Endothelial cell of umbilical vein (primary cell): ENCODE data around the gene ZDHHC24. TPM values are rescaled to one million over a fixed set of nuclear protein-coding genes. Genes with fewer than 3 reads are reported as not detected.

Experiments used
- BruUV-seq: library from RNA; stranded (reverse); fragments of 400-500 nt; replicated peaks from 2 replicates; lab custom pipeline; 2021; lab: Mats Ljungman, UMichigan
- CTCF ChIA-PET: fragments of 300-600, 350-600 bp; sonication (Branson Sonifier 250); formaldehyde crosslinking; loops from one replicate; lab custom pipeline; 2021; ENCODE audit warnings: antibody characterized with exemption, inconsistent platforms; lab: Charles Lee
- POLR2A ChIA-PET: fragments of 300-600, 350-600 bp; sonication (Branson Sonifier 250); formaldehyde crosslinking; loops from one replicate; lab custom pipeline; 2021; ENCODE audit warnings: antibody characterized with exemption, inconsistent platforms; lab: Charles Lee
- DNase-seq: peaks from one replicate; pipeline ENCODE4 v3.0.0-alpha.2; 2011; ENCODE audit warnings: low read depth, low spot score
- FAIRE-seq: peaks from 2 replicates; lab custom pipeline; 2011; peaks lifted over from hg19 to GRCh38; lab: Jason Lieb, UNC
- H2AFZ ChIP-seq: 2 replicates; pipeline ENCODE4 v1.6.0; 2012; ENCODE audit warnings: low read depth, low read length, control low read depth, inconsistent platforms
- H3K27ac ChIP-seq: 2 replicates; pipeline ENCODE4 v1.5.1; 2011; ENCODE audit warnings: low read depth, mild to moderate bottlenecking, control low read depth, low read length, moderate library complexity; ENCODE audit not compliant: insufficient read depth
- H3K27me3 ChIP-seq, 2 experiments: 2 replicates each; pipeline versions ENCODE4 v1.6.0 to v1.6.1; 2011; ENCODE audit warnings: low read length in 2 of 2, mixed read lengths in 1 of 2; ENCODE audit not compliant: control insufficient read depth in 2 of 2, insufficient read depth in 2 of 2
- H3K36me3 ChIP-seq, 2 experiments: 2 replicates in 1 of 2; 3 replicates in 1 of 2; pipeline ENCODE4 v1.5.1; 2011; ENCODE audit warnings: low read length in 2 of 2, mild to moderate bottlenecking in 1 of 2, moderate library complexity in 1 of 2; ENCODE audit not compliant: control insufficient read depth in 2 of 2, insufficient read depth in 2 of 2; ENCODE audit errors: extremely low read depth in 1 of 2
- H3K4me1 ChIP-seq: 3 replicates; pipeline ENCODE4 v1.5.1; 2011; ENCODE audit warnings: mild to moderate bottlenecking, low read length; ENCODE audit not compliant: control insufficient read depth, insufficient read depth; ENCODE audit errors: extremely low read depth
- H3K4me2 ChIP-seq: 2 replicates; pipeline ENCODE4 v1.6.1; 2011; ENCODE audit warnings: low read length, control low read depth, mixed read lengths; ENCODE audit not compliant: insufficient read depth
- H3K4me3 ChIP-seq, 3 experiments: fragments of 200-600 bp in 1 of 3; sonication (generic), shearing (Covaris generic) in 1 of 3; replicated peaks in 1 of 3; 2 replicates each; pipeline ENCODE4 v1.5.1; 2011 to 2016; ENCODE audit warnings: control low read depth in 3 of 3, low read length in 3 of 3, mild to moderate bottlenecking in 2 of 3, inconsistent platforms in 1 of 3, low read depth in 1 of 3, moderate library complexity in 1 of 3; ENCODE audit not compliant: insufficient read depth in 1 of 3
- H3K79me2 ChIP-seq: 2 replicates; pipeline ENCODE4 v1.6.0; 2012; ENCODE audit warnings: low read length, inconsistent platforms; ENCODE audit not compliant: control insufficient read depth, insufficient read depth
- H3K9ac ChIP-seq: replicated peaks from 2 replicates; pipeline ENCODE3; 2011; ENCODE audit warnings: low read length, control low read depth; ENCODE audit not compliant: insufficient read depth; ENCODE audit errors: extremely low read depth
- H3K9me1 ChIP-seq: replicated peaks from 3 replicates; pipeline ENCODE4 v1.6.0; 2011; ENCODE audit warnings: mild to moderate bottlenecking, low read length; ENCODE audit not compliant: control insufficient read depth, insufficient read depth; ENCODE audit errors: extremely low read depth
- H3K9me3 ChIP-seq: replicated peaks from 2 replicates; pipeline ENCODE4 v1.5.1; 2012; ENCODE audit warnings: low read length, inconsistent platforms; ENCODE audit not compliant: control insufficient read depth, insufficient read depth
- H4K20me1 ChIP-seq: replicated peaks from 2 replicates; pipeline ENCODE3; 2011; ENCODE audit warnings: mild to moderate bottlenecking, low read length; ENCODE audit not compliant: control insufficient read depth, insufficient read depth; ENCODE audit errors: extremely low read depth
- CTCF ChIP-seq, 2 donors: IDR thresholded peaks; 1 replicate in 1 of 2; 2 replicates in 1 of 2; pipeline ENCODE4 v1.5.1; 2011; ENCODE audit warnings: low read length in 2 of 2, mild to moderate bottlenecking in 2 of 2, moderate library complexity in 2 of 2, control low read depth in 1 of 2, inconsistent platforms in 1 of 2, low read depth in 1 of 2; ENCODE audit not compliant: insufficient read depth in 1 of 2; ENCODE audit errors: extremely low read depth in 1 of 2
- EZH2 ChIP-seq: IDR thresholded peaks from 2 replicates; pipeline ENCODE4 v1.6.1; 2012; ENCODE audit warnings: borderline replicate concordance, low read depth, mild to moderate bottlenecking, moderate library complexity, low read length, inconsistent platforms; ENCODE audit not compliant: severe bottlenecking
- FOS ChIP-seq: IDR thresholded peaks from 2 replicates; pipeline ENCODE4 v1.6.1; 2011; ENCODE audit warnings: mild to moderate bottlenecking, low read length, moderate library complexity, borderline replicate concordance; ENCODE audit not compliant: insufficient read depth
- GATA2 ChIP-seq: IDR thresholded peaks from 2 replicates; pipeline ENCODE4 v1.7.0; 2011; ENCODE audit warnings: low read depth, mild to moderate bottlenecking, moderate library complexity, mixed read lengths, low read length; ENCODE audit not compliant: insufficient read length, insufficient read depth
- JUN ChIP-seq: IDR thresholded peaks from 2 replicates; pipeline ENCODE4 v1.6.1; 2011; ENCODE audit warnings: borderline replicate concordance, low read depth; ENCODE audit not compliant: insufficient read length, insufficient read depth
- MAX ChIP-seq: IDR thresholded peaks from 2 replicates; pipeline ENCODE4 v1.6.1; 2011; ENCODE audit not compliant: insufficient read depth, insufficient read length
- MYC ChIP-seq: IDR thresholded peaks from one replicate; pipeline ENCODE4 v1.6.1; 2011; ENCODE audit warnings: mild to moderate bottlenecking, low read depth, low read length
- POLR2A ChIP-seq: IDR thresholded peaks from 2 replicates; pipeline ENCODE4 v1.6.1; 2012; ENCODE audit warnings: low read depth, mild to moderate bottlenecking, control low read depth, low read length
- POLR2AphosphoS5 ChIP-seq: IDR thresholded peaks from 2 replicates; pipeline ENCODE4 v1.6.1; 2012; ENCODE audit warnings: low read depth, mild to moderate bottlenecking, control low read depth, low read length, moderate library complexity; ENCODE audit not compliant: insufficient read depth
- dilution Hi-C: fragments of 300-500 bp; cut with MboI; formaldehyde crosslinking; loops from one replicate; pipeline ENCODE4 v1.15.0; 2019; ENCODE audit warnings: low sequenced_read_pairs; ENCODE audit not compliant: extremely low pct_ligation_motif_present
- intact Hi-C: fragments of 100-400 bp; cut with micrococcal nuclease; formaldehyde crosslinking; loops from one replicate; pipeline ENCODE4 v1.10.0; 2022
- polyA plus RNA-seq, 4 experiments: library from polyadenylated mRNA; depleted of rRNA in 3 of 4; stranded (reverse) in 3 of 4; unstranded in 1 of 4; fragments of >200 nt; gene quantifications; 2 replicates each; pipeline versions ENCODE4 v1.2.1 to v1.2.3, GENCODE V29; 2011 to 2012; ENCODE audit warnings: missing spikeins in 1 of 4
- total RNA-seq: library from RNA; stranded (reverse); gene quantifications from 2 replicates; pipeline ENCODE4 v1.2.3, GENCODE V29; 2021

Gene ZDHHC24
- total and polyA plus RNA-seq, 2 donors (not counting 3 experiments of a cell fraction or from before 2014, with no cell fraction given) = 20.1 to 21.1 TPM

- DNase-seq (no peak), FAIRE-seq (no peak)
- Histone ChIP-seq H3K4me2 (no peak overlapping the region), H3K36me3 (no peaks in the 10 kb centered on the region), H2AFZ (no peak overlapping the region), H3K4me1 (peaks cover 3% of the 10 kb centered on the region), H3K27ac (no peak overlapping the region), H3K4me3 (no peak overlapping the region), H4K20me1 (no peaks in the 10 kb centered on the region), H3K9me1 (no peaks in the 10 kb centered on the region), H3K27me3 (peaks cover 1 to 3% of the 10 kb centered on the region in 2 experiments), H3K9ac (no peak overlapping the region), H3K79me2 (no peaks in the 10 kb centered on the region), H3K9me3 (no peaks in the 10 kb centered on the region)
- TF ChIP-seq GATA2 (no peak), MYC (no peak), POLR2AphosphoS5 (no peak), MAX (no peak), FOS (no peak), JUN (no peak), EZH2 (no peak), CTCF (IDR thresholded peaks at IDR 0.05; ENCODE audit: extremely low read depth in 1 of 2, insufficient read depth in 1 of 2, low read depth in 1 of 2, low read length in 2 of 2) (no peak), POLR2A (no peak)
- ChIA-PET CTCF (interaction anchor here (2.1 to 2.7 kb wide), 2 partner anchors 14 to 114 kb away, joined by 8 to 13 read pairs; partner anchors contain the start of gene RBM4B), POLR2A (no interaction called here)
- intact Hi-C loops = no loop called here
- no TSS peak for BruUV-seq
- dilution Hi-C loops = no loop called here
Observed at GRCh38 chr11:66563832-66564231, 18.0 kb upstream of the ZDHHC24 start.
